Right atrium auricular region (tissue), 2 donors: ENCODE results near the gene SERPINF2. TPM values are rescaled to one million over a fixed set of nuclear protein-coding genes. Genes with fewer than 3 reads are reported as not detected.
A peak's percentile ranks its signal among the peaks of the same experiment; 100 is the strongest.

Experiments
- DNase-seq: peaks from one replicate; pipeline ENCODE4 v3.0.0-alpha.2; 2019; ENCODE audit warnings: low spot score
- H3K27ac ChIP-seq, 2 donors: fragments of 200-600 bp; sonication (generic); 1 replicate in 1 of 2; 2 replicates in 1 of 2; pipeline ENCODE4 v1.5.1; 2016 to 2019
- H3K27me3 ChIP-seq, 2 donors: fragments of 200-600 bp; sonication (generic); one replicate each; pipeline versions ENCODE4 v1.5.1 to v1.6.0; 2017 to 2019
- H3K36me3 ChIP-seq: fragments of 200-600 bp; sonication (generic); one replicate; pipeline ENCODE4 v1.5.1; 2016
- H3K4me1 ChIP-seq, 2 donors: fragments of 200-600 bp; sonication (generic); one replicate each; pipeline versions ENCODE4 v1.5.1 to v1.6.0; 2017 to 2019
- H3K4me3 ChIP-seq, 2 donors: fragments of 200-600 bp; sonication (generic); 1 replicate in 1 of 2; 2 replicates in 1 of 2; pipeline ENCODE4 v1.5.1; 2017 to 2019; ENCODE audit warnings: mild to moderate bottlenecking in 1 of 2, moderate library complexity in 1 of 2
- H3K9me3 ChIP-seq, 2 donors: fragments of 200-600 bp; sonication (generic); one replicate each; pipeline ENCODE4 v1.5.1; 2019
- CTCF ChIP-seq, 2 donors: fragments of 200-600 bp; sonication (generic); IDR thresholded peaks; one replicate each; pipeline ENCODE4 v1.5.1; 2019; ENCODE audit warnings: antibody characterized with exemption in 2 of 2
- total RNA-seq, 2 donors: library from RNA; depleted of rRNA; stranded (reverse); fragments of >200 nt; gene quantifications; one replicate each; pipeline ENCODE4 v1.1.0, GENCODE V29; 2016

Gene SERPINF2
- total RNA-seq, 2 donors from 2014 or later, result 1.0 to 1.5 TPM

GRCh38 chr17:1783271-1783670 lies 40.6 kb downstream of the SERPINF2 start:
- H3K9me3 ChIP-seq, result no peaks in the 10 kb centered on the region
- peaks cover 0 to 75% of the 10 kb centered on the region in 2 donors for H3K4me1 ChIP-seq
- peak overlapping the region; percentile 88 to 95 for H3K27ac ChIP-seq
- H3K27me3 ChIP-seq, result no peaks in the 10 kb centered on the region
- TF ChIP-seq CTCF (IDR thresholded peaks at IDR 0.05), result no peak
- no peak for DNase-seq
- peaks cover 11% of the 10 kb centered on the region for H3K36me3 ChIP-seq
- peak overlapping the region in 1 of 2 donors; percentile 18 for H3K4me3 ChIP-seq

GRCh38 chr17:1783834-1784611 lies 41.4 kb downstream of the SERPINF2 start:
- peak; percentile 98 for DNase-seq
- TF ChIP-seq CTCF (IDR thresholded peaks at IDR 0.05), result peak; percentile 61 to 85
- Histone ChIP-seq H3K27me3 (no peaks in the 10 kb centered on the region), H3K27ac (peak overlapping the region; percentile 88 to 95), H3K36me3 (peaks cover 5% of the 10 kb centered on the region), H3K4me3 (peak overlapping the region in 1 of 2 donors; percentile 18), H3K9me3 (no peaks in the 10 kb centered on the region), H3K4me1 (peaks cover 0 to 75% of the 10 kb centered on the region in 2 donors)

DNA sequence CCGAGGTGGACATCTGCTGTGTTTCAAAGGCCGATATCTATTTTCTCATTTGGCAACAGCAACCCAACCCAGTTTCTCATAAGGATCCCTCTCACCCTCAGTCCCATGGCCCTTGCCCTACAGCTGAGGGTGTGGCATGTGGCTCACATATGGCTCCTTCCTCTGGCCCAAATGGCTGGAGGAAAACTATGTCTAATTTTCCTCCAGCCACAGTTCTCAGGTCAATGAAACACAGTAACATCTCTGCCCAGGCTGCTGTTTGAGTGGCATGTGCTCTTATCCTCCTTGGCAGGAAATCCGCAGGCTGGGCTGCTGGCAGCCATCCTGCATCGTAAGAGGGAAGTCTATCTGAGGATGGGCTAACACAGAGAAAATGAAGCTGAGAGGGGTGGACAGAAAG lies 43.3 kb downstream of the SERPINF2 start:
- peaks cover 0 to 66% of the 10 kb centered on the region in 2 donors for H3K4me1 ChIP-seq
- H3K27ac ChIP-seq, result peak overlapping the region; percentile 77 to 95
- TF ChIP-seq CTCF (IDR thresholded peaks at IDR 0.05), result no peak
- DNase-seq, result no peak
- peaks cover 4% of the 10 kb centered on the region for H3K36me3 ChIP-seq
- no peak overlapping the region for H3K4me3 ChIP-seq
- no peaks in the 10 kb centered on the region for H3K27me3 ChIP-seq
- H3K9me3 ChIP-seq, result no peaks in the 10 kb centered on the region

GRCh38 chr17:1786708-1787107 lies 44.0 kb downstream of the SERPINF2 start:
- Histone ChIP-seq H3K4me3 (no peak overlapping the region), H3K9me3 (no peaks in the 10 kb centered on the region), H3K27ac (peak overlapping the region; percentile 77 to 95), H3K36me3 (no peaks in the 10 kb centered on the region), H3K27me3 (no peaks in the 10 kb centered on the region), H3K4me1 (peaks cover 0 to 59% of the 10 kb centered on the region in 2 donors)
- TF ChIP-seq CTCF (IDR thresholded peaks at IDR 0.05), result no peak
- DNase-seq, result no peak

DNA sequence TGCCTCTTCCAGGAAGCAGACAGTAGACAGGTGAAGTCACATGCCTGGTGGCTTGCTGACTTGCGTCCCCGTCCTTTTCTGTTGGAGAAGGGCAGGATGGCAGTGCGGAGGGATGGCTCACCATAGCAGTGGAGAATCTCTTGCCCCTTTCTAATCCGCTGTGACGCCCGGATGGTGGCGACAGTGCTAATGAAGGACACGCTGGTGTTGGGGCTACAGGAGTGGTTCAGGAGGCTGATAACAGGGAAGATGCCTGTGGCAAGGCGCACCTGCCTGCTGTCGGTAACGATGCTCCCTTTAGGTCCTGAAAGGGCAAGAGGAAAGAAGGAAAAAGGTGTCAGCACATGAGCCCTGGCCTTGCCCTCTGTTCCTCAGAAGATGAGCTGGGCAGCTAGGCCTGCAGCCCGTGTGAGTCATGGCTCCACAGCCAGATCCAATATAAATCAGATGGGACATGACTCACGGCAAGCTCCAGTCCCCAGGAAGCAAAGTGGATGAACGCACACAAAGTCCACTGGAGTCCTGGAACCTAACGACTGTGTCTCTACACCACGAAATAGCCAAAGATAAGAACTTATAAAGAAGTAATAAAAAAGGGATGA lies 44.7 kb downstream of the SERPINF2 start:
- Histone ChIP-seq H3K27me3 (no peaks in the 10 kb centered on the region), H3K36me3 (no peaks in the 10 kb centered on the region), H3K4me1 (peaks cover 0 to 52% of the 10 kb centered on the region in 2 donors), H3K9me3 (no peaks in the 10 kb centered on the region), H3K4me3 (no peak overlapping the region), H3K27ac (peak overlapping the region; percentile 77 to 95)
- peak; percentile 94 for DNase-seq
- no peak for TF ChIP-seq CTCF (IDR thresholded peaks at IDR 0.05)
